Neutrophil (primary cell): Measurements from ENCODE around the gene MUC2.
"Not testable (repeated sequence)": the region's sequence is repeated elsewhere in the genome, so short reads cannot be mapped to it uniquely, and the experiment has no call there.

ENCODE experiments used
- H3K27ac ChIP-seq: fragments of 200-600 bp; sonication (generic); 2 replicates; pipeline ENCODE4 v1.5.1; 2016; ENCODE audit warnings: mild to moderate bottlenecking, moderate library complexity
- H3K27me3 ChIP-seq: fragments of 200-600 bp; sonication (generic); 2 replicates; pipeline ENCODE4 v1.6.0; 2016; ENCODE audit warnings: mild to moderate bottlenecking
- H3K36me3 ChIP-seq: fragments of 200-600 bp; sonication (generic); 2 replicates; pipeline ENCODE4 v1.5.1; 2017
- H3K4me1 ChIP-seq, 2 experiments: fragments of 200-600 bp in 1 of 2; sonication (generic) in 1 of 2; 1 replicate in 1 of 2; 2 replicates in 1 of 2; pipeline versions ENCODE4 v1.5.1 to v1.6.1; 2013 to 2016; ENCODE audit warnings: low read depth in 1 of 2, low read length in 1 of 2, mild to moderate bottlenecking in 1 of 2, moderate library complexity in 1 of 2; ENCODE audit not compliant: control insufficient read depth in 1 of 2, insufficient read depth in 1 of 2
- H3K4me3 ChIP-seq, 2 experiments: fragments of 200-600 bp in 1 of 2; sonication (generic) in 1 of 2; 1 replicate in 1 of 2; 2 replicates in 1 of 2; pipeline ENCODE4 v1.5.1; 2013 to 2016; ENCODE audit warnings: low read depth in 1 of 2, low read length in 1 of 2, mild to moderate bottlenecking in 1 of 2, moderate library complexity in 1 of 2
- H3K9me3 ChIP-seq: fragments of 200-600 bp; sonication (generic); 2 replicates; pipeline ENCODE4 v1.5.1; 2016
- TF ChIP-seq, protein P1 (sequence below): fragments of 200-600 bp; sonication (generic); IDR thresholded peaks from 2 replicates; pipeline ENCODE4 v1.5.1; 2016; ENCODE audit warnings: antibody characterized with exemption

The MUC2 gene

DNA sequence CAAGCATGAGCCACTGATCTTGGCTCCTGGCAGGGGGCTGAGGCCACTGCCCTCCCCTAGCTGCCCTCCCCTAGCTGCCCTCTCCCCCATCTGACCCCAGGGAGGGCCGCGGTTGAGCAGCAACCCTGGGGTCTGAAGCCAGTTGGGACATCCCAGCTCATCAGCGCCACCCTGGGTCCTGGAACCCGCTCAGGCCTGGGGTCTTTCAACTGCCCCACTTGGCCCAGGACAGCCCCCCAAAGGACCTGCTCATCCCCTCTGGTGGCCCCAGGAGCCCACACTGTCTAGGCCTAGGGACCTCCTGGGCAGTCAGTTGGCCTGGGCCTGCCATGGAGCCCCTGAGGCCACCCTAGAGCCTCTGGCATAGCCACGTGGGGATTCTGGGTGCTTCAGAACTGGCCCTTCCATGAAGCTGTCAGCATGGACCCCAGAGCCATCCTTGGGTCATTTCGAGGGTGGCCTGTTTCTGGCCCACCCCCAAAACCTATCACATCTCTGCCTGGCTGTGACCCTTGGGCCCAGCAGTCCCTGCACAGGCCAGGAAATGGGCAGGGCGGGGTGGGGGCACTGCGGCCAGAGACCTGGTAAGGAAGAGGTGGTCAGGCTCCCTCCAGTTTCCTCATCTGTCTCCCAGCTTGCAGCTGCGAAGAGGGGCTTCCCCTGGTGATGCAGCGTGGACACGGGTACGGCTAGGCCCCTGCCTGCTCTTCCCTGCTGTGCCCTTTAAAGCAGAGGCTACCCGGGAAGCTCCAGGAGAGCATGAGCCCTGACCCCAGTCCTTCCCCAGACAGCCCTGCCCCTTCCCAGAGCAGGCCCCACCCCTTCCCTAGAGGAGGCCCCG lies 37.9 kb downstream of the MUC2 start:
- H3K27me3 ChIP-seq, result no peaks in the 10 kb centered on the region
- no peaks in the 10 kb centered on the region for H3K4me1 ChIP-seq
- H3K27ac ChIP-seq, result no peak overlapping the region
- TF ChIP-seq, protein P1, sequence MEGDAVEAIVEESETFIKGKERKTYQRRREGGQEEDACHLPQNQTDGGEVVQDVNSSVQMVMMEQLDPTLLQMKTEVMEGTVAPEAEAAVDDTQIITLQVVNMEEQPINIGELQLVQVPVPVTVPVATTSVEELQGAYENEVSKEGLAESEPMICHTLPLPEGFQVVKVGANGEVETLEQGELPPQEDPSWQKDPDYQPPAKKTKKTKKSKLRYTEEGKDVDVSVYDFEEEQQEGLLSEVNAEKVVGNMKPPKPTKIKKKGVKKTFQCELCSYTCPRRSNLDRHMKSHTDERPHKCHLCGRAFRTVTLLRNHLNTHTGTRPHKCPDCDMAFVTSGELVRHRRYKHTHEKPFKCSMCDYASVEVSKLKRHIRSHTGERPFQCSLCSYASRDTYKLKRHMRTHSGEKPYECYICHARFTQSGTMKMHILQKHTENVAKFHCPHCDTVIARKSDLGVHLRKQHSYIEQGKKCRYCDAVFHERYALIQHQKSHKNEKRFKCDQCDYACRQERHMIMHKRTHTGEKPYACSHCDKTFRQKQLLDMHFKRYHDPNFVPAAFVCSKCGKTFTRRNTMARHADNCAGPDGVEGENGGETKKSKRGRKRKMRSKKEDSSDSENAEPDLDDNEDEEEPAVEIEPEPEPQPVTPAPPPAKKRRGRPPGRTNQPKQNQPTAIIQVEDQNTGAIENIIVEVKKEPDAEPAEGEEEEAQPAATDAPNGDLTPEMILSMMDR, result no peak
- H3K4me3 ChIP-seq, result no peak overlapping the region
- H3K36me3 ChIP-seq, result no peaks in the 10 kb centered on the region
- H3K9me3 ChIP-seq, result no peaks in the 10 kb centered on the region

DNA sequence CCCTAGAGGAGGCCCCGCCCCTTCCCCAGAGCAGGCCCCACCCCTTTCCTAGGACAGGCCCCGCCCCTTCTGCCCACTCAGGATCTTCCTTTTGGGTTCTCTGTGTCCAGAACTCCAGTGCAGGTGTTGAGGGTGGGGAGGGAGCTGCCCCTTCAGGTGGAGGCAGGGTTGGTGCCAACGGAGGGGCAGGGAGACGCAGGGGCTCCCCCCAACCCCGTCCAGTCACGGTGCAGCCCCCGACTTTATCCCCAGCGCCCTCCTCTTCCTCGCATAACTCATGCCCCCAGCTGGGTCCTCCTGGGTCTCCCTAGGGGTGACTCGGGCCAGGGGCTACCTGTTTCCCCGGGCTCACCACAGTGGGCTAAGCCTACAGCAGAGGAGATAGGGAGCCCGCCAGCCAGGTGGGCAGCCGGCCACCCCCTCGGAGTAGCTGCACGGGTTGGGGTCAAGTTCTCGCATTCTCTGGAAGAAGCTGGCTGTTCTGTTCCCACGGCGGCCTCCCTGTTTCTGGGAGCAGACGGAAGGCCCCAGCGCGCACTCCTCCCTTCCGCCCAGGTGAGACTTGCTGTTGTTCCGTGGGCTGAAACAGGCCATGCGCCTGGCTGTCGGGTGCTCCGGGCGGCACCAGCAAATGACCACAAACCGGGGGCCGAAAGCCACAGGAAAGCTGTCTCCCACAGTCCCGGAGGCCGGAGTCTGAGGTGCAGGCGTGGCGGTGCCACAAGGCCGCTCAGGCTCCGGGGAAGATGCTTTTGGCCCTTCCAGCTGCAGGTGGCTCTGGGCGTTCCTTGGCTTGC lies 38.9 kb downstream of the MUC2 start:
- H3K4me3 ChIP-seq, result no peak overlapping the region
- H3K4me1 ChIP-seq, result no peaks in the 10 kb centered on the region
- H3K36me3 ChIP-seq, result no peaks in the 10 kb centered on the region
- TF ChIP-seq, protein P1, result no peak
- H3K27ac ChIP-seq, result no peak overlapping the region
- no peaks in the 10 kb centered on the region for H3K9me3 ChIP-seq
- no peaks in the 10 kb centered on the region for H3K27me3 ChIP-seq

DNA sequence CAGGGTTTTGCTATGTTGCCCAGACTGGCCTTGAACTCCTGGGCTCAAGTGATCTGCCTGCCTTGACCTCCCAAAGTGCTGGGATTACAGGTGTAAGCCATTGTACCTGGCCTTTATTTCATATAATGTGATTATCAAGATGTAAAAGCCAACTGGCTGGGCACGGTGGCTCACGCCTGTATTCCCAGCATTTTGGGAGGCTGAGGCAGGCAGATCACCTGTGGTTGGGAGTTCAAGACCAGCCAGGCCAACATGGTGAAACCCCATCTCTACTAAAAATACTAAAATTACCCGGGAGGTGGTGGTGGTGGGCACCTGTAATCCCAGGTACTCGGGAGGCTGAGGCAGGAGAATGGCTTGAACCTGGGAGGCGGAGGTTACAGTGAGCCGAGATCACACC lies 40.6 kb downstream of the MUC2 start:
- not testable (repeated sequence) for H3K4me1 ChIP-seq, H3K9me3 ChIP-seq, H3K27me3 ChIP-seq, H3K36me3 ChIP-seq, H3K27ac ChIP-seq, H3K4me3 ChIP-seq

DNA sequence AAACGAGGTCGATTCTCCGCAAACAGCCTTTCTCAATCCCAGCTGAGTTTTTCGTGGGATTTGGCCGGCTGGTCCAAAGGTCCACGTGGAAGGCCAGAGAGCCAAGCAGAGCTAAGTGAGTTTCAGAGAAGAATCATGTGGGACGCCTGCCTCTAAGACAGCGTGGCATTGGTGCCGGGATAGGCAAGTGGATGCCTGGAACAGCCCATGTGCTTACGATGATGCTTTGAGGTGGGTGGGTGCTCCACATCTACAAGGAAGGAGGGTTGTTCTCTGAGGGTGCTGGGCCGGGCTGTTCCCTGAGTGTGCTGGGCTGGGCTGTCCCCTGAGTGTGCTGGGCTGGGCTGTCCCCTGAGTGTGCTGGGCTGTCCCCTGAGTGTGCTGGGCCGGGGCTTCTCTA lies 41.4 kb downstream of the MUC2 start:
- Histone ChIP-seq H3K9me3 (no peaks in the 10 kb centered on the region), H3K4me3 (no peak overlapping the region), H3K36me3 (no peaks in the 10 kb centered on the region), H3K27me3 (no peaks in the 10 kb centered on the region), H3K4me1 (no peaks in the 10 kb centered on the region), H3K27ac (no peak overlapping the region)
- TF ChIP-seq, protein P1, result no peak

DNA sequence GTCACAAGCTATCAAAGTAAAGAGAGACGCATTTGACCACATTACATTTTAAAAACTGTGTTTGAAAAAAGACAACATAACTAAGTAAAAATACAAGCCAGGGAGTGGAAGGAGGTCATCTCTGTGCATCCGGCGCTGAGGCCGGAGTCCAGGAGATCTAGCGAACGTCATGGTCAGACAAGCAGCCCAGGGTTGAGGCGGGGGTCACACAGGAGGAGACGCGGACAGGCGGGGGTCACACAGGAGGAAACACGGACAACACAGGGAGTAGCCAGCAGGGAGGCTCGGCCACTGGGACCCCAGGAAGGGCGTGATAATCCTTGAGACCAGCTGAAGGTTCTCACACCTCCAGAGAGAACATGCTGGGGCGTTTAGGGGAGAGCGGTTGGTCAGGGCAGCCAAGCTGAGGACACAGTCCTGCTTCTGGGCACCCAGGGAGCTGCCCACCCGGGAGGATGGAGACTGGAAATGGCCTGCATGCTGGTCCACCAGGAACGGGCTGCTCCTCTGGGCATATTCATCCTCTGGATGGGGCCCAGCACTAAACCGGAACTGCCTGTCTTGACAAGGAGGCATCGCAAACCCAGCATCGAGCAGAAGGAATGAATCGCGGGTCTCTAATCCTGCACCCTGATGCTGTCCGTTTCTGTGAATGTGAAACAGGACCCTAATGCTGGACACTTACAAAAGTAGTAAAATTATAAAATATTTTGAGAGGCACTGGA lies 42.2 kb downstream of the MUC2 start:
- no peaks in the 10 kb centered on the region for H3K36me3 ChIP-seq
- H3K4me1 ChIP-seq, result no peaks in the 10 kb centered on the region
- TF ChIP-seq, protein P1, result no peak
- H3K9me3 ChIP-seq, result no peaks in the 10 kb centered on the region
- H3K4me3 ChIP-seq, result no peak overlapping the region
- no peaks in the 10 kb centered on the region for H3K27me3 ChIP-seq
- H3K27ac ChIP-seq, result no peak overlapping the region
